GM18502 (cell line): Measurements from ENCODE around the gene PTPRN2.

ENCODE experiments used
- ATAC-seq: cut with Tn5 transposase; IDR thresholded peaks from one replicate; pipeline ENCODE4 v1.9.1; 2021; ENCODE audit warnings: mild to moderate bottlenecking; ENCODE audit not compliant: unreplicated experiment, poor library complexity

Gene PTPRN2

GRCh38 chr7:157650801-157651200 is 936.8 kb downstream of the PTPRN2 start:
- ATAC-seq = no peak

GRCh38 chr7:157650131-157650631 is 937.4 kb downstream of the PTPRN2 start:
- no peak for ATAC-seq

DNA sequence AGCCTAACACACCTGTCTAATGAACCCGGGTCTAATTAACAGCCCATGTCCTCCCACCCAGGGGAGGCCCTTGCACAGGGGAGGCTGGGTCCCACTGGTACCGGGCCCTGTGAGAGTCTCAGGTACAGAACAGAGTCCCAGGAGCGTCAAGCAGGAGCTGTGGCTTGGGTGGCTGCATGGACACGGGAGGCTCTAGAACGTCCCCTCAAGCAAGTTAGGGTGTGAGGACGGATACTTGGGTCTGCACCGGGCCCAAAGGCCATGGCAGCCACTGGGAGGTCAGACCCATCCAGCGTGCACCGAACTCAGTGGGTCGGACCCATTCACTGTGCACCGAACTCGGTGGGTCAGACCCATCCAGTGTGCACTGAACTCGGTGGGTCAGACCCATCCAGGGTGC is 941.1 kb downstream of the PTPRN2 start:
- ATAC-seq = no peak

DNA sequence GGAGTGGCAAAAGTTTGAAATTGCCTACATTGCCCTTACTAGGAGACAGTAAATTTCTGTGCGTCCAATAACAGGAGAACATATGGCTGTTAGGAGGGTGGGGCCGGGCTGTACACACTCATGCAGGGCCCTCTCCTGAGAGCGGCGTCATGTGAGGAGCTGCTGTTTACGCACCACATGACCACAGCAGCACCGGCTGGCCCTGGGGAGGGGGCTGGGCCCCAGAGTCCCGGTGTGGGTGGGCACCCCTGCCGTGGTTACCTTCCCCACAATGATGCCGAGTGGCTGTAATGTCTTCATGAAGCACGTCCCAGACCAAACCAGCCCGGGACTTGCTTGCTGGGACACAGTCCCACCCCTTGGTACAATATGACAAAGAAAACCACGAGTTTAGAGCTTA is 942.1 kb downstream of the PTPRN2 start:
- no peak for ATAC-seq

DNA sequence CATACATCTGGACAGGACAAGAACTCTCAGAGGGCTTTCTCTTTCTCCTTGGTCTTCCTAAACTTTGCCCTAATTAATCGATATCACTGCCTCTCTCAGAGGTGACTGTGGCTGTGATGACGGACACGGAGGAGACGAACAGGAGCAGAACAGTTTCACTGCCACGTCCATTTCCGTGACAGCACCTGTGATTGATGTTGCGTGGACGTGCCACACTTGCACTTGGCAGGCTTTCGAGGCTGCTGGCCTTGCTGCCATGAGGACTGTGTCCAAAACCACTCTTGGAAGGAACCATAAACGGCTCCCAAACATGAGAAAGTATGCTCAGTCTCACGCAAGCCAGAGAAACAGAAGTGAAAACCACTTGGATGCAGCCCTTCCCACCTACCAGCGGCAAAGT is 942.7 kb downstream of the PTPRN2 start:
- ATAC-seq = no peak

DNA sequence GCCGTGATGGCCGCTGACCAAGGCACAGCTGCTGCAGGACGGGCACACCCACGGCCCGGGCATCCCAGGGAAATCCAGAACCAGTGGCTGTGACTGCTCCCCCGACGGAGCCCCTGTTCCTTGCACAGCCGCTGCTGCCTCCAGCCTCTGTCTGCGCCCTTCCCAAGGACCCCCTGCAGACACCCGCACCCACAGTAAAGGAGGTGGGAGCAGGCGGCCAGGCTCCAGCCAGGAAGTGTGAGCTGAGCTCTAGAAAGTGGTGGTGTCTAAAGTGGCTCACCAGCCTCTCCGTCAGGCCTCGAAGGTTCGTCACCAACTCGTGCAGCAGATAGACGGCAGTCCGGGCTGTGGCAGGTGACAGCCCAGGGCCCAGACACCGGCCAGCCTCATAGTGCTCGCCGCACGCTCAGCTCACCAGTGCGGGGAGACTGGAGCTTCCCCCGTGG is 944.1 kb downstream of the PTPRN2 start:
- no peak for ATAC-seq

DNA sequence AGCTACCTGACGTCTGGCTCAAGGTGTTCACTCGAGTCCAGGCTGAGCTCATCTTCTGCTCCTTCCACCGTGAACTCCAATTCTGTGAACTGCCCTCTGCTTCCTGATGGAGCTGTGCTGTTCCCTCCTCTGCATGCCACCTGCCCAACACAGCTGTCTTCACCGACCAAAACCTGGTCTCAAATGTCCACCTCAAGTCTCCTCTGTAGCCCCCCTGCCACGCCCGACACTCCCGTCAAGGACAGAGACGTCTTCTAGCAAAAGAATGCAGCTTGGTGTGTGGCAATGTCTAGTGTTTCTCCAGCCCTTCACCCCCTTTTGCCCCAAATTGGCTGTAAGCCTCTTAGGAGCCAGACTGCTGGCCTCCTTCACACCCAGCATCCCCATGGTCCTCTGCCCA is 945.8 kb downstream of the PTPRN2 start:
- ATAC-seq = no peak

GRCh38 chr7:157640144-157640543 is 947.5 kb downstream of the PTPRN2 start:
- ATAC-seq = no peak

- no peak for ATAC-seq
These were observed 949.1 kb downstream of the PTPRN2 start for GRCh38 chr7:157638563-157638962.

- no peak for ATAC-seq
These were observed 950.2 kb downstream of the PTPRN2 start for GRCh38 chr7:157637216-157637949.

- no peak for ATAC-seq
These were observed 952.0 kb downstream of the PTPRN2 start for GRCh38 chr7:157635669-157636068.

- no peak for ATAC-seq
These were observed 952.5 kb downstream of the PTPRN2 start for GRCh38 chr7:157635148-157635500.

GRCh38 chr7:157634401-157635147 is 953.0 kb downstream of the PTPRN2 start:
- ATAC-seq = no peak

GRCh38 chr7:157633465-157634185 is 954.0 kb downstream of the PTPRN2 start:
- ATAC-seq = no peak

GRCh38 chr7:157630301-157630853 is 957.2 kb downstream of the PTPRN2 start:
- no peak for ATAC-seq

DNA sequence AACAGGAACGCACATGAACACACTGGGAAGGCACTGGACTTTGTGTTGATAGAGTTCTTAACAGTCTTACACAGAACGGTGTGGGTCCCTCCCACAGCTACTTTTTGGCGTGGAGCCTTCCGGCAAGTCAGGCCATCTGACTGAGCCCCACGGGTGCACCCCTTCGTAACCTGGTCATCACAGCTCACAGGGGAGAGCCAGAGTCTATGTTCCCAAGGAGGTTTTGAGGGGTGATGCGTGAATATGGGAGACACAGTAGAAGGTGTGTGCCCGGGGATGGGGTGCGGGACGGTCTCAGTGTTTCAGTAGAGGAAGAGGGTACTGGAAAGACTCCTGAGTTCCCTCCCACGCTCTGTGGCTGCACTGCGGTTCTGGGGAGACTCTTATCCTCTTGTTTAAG is 959.2 kb downstream of the PTPRN2 start:
- no peak for ATAC-seq

- ATAC-seq = no peak
These were observed 960.0 kb downstream of the PTPRN2 start for GRCh38 chr7:157627646-157628045.

- no peak for ATAC-seq
These were observed 960.6 kb downstream of the PTPRN2 start for GRCh38 chr7:157627033-157627432.

GRCh38 chr7:157625973-157626742 is 961.5 kb downstream of the PTPRN2 start:
- ATAC-seq = no peak

- ATAC-seq = no peak
These were observed 964.1 kb downstream of the PTPRN2 start for GRCh38 chr7:157623556-157623955.
